Endodermal cell (in vitro differentiated cells): Measurements from ENCODE around the gene TUBB2A. TPM values are rescaled to one million over a fixed set of nuclear protein-coding genes. Genes with fewer than 3 reads are reported as not detected.
"Not testable (repeated sequence)": the region's sequence is repeated elsewhere in the genome, so short reads cannot be mapped to it uniquely, and the experiment has no call there.

Source experiments
- DNase-seq: peaks from one replicate; pipeline ENCODE4 v3.0.0-alpha.2; 2017
- H3K27ac ChIP-seq: 2 replicates; pipeline ENCODE4 v1.5.1; 2013; ENCODE audit warnings: mild to moderate bottlenecking, low read depth, low read length, moderate library complexity
- H3K27me3 ChIP-seq: 2 replicates; pipeline ENCODE4 v1.6.1; 2013; ENCODE audit warnings: mild to moderate bottlenecking, low read length, moderate library complexity; ENCODE audit not compliant: insufficient read depth, control insufficient read depth, poor library complexity, severe bottlenecking
- H3K36me3 ChIP-seq: 2 replicates; pipeline ENCODE4 v1.7.0; 2013; ENCODE audit warnings: mild to moderate bottlenecking, low read length, moderate library complexity; ENCODE audit not compliant: control insufficient read depth, insufficient read depth
- H3K4me1 ChIP-seq: one replicate; pipeline ENCODE4 v1.7.0; 2013; ENCODE audit warnings: low read length; ENCODE audit not compliant: control insufficient read depth, insufficient read depth
- H3K4me3 ChIP-seq: 2 replicates; pipeline ENCODE4 v1.5.1; 2013; ENCODE audit warnings: mild to moderate bottlenecking, low read length, moderate library complexity
- H3K9ac ChIP-seq: 2 replicates; pipeline ENCODE4 v1.6.1; 2013; ENCODE audit warnings: mild to moderate bottlenecking, low read length, moderate library complexity; ENCODE audit not compliant: poor library complexity, severe bottlenecking; ENCODE audit errors: extremely low read depth
- H3K9me3 ChIP-seq: 2 replicates; pipeline ENCODE4 v1.6.1; 2013; ENCODE audit warnings: mild to moderate bottlenecking, low read length, moderate library complexity; ENCODE audit not compliant: control insufficient read depth
- H3K27ac Mint-ChIP-seq: 2 replicates; pipeline ENCODE4 v1.8.0; 2020; ENCODE audit warnings: mixed read lengths
- H3K27me3 Mint-ChIP-seq: 2 replicates; pipeline ENCODE4 v1.8.0; 2021; ENCODE audit warnings: mild to moderate bottlenecking, mixed read lengths; ENCODE audit not compliant: insufficient read depth
- H3K36me3 Mint-ChIP-seq: 2 replicates; pipeline ENCODE4 v1.8.0; 2020; ENCODE audit warnings: low read depth, mixed read lengths
- H3K4me1 Mint-ChIP-seq: 2 replicates; pipeline ENCODE4 v1.8.0; 2020; ENCODE audit warnings: mixed read lengths
- H3K4me3 Mint-ChIP-seq: 2 replicates; pipeline ENCODE4 v1.8.0; 2020; ENCODE audit warnings: mild to moderate bottlenecking, moderate library complexity, mixed read lengths
- H3K9me3 Mint-ChIP-seq: 2 replicates; pipeline ENCODE4 v1.8.0; 2020; ENCODE audit warnings: mild to moderate bottlenecking, mixed read lengths
- CTCF ChIP-seq: fragments of 200-600 bp; sonication (generic); conservative IDR thresholded peaks from 2 replicates; pipeline ENCODE4 v1.5.0; 2021; ENCODE audit warnings: antibody characterized with exemption, mild to moderate bottlenecking
- WGBS, 2 experiments: methylation state at CpG; one replicate each; pipeline versions ENCODE4 v1.1.5 to v1.1.7; 2013; ENCODE audit warnings: missing lambda C conversion rate in 2 of 2, mixed read lengths in 1 of 2; ENCODE audit not compliant: insufficient coverage in 1 of 2, insufficient read length in 1 of 2; 5-methylcytosine and 5-hydroxymethylcytosine counted together
- total RNA-seq, 2 donors: library from RNA; stranded (reverse); fragmentation: NEBNext Ultra II Directional in 1 of 2; extraction: Animal tissue kit (Norgen Biotek cat#: 25700) in 1 of 2; gene quantifications; 2 replicates in 1 of 2; 3 replicates in 1 of 2; pipeline ENCODE4 v1.2.1, GENCODE V29; 2021

Gene TUBB2A
- total RNA-seq, 2 donors from 2014 or later: 262 to 297 TPM

DNA sequence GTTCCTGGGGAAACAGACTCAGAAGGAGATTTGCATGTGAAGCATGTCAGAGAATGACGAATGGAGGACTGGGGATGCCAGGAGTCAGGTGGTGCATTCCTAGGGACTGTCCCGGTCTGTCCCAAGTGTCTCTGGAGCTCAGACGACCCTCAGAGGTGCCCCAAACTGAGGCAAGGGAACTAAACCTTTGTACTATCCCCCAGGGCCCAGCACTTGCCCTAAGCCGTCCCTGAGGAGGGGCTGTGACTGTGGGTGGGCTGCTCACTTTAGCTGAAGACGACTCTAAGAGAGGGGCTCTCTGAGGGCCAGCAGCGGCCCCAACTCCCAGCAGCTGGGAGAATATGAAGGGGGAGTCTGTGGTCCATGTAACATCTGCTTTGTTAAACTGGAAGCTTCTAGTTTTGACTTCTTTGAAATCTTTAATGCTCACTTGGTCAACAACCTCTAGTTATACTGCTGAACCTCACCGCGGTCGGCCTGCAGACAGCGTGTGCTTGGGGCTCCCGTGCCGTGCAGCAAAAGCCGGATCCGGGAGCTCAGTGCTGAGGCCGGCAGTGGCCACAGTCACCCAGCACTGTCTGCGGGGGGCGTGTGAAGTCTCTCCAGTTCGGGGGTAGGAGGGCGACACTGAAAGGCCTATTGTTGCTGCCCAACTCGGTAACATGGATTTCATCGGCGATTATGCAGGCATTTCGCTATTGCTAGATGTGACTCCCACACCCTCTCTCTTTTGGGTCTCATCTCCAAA lies 35.9 kb upstream of the TUBB2A start:
- Histone ChIP-seq H3K27ac (peak overlapping the region; percentile 99), H3K9me3 (peaks cover 10% of the 10 kb centered on the region), H3K36me3 (no peaks in the 10 kb centered on the region), H3K9ac (no peak overlapping the region), H3K4me3 (no peak overlapping the region), H3K4me1 (peaks cover 4% of the 10 kb centered on the region), H3K27me3 (no peaks in the 10 kb centered on the region)
- H3K4me3 Mint-ChIP-seq: no peak overlapping the region
- WGBS, 2 experiments: 57 to 77% methylated on average over 10 to 23 of the region's 23 CpGs
- peaks cover 8% of the 10 kb centered on the region for H3K4me1 Mint-ChIP-seq
- peaks cover 10% of the 10 kb centered on the region for H3K9me3 Mint-ChIP-seq
- peak; percentile 65 for DNase-seq
- no peak for TF ChIP-seq CTCF
- H3K27ac Mint-ChIP-seq: peak overlapping the region; percentile 64
- H3K36me3 Mint-ChIP-seq: peaks cover 2% of the 10 kb centered on the region
- no peaks in the 10 kb centered on the region for H3K27me3 Mint-ChIP-seq

GRCh38 chr6:3190779-3191178 lies 33.4 kb upstream of the TUBB2A start:
- peaks cover 8% of the 10 kb centered on the region for H3K4me1 Mint-ChIP-seq
- no peaks in the 10 kb centered on the region for H3K36me3 ChIP-seq
- H3K9me3 Mint-ChIP-seq: peaks cover 13% of the 10 kb centered on the region
- no peak for TF ChIP-seq CTCF
- no peaks in the 10 kb centered on the region for H3K27me3 Mint-ChIP-seq
- no peak overlapping the region for H3K4me3 Mint-ChIP-seq
- whole genome bisulfite sequencing, 2 experiments: 91 to 95% methylated on average over 5 of the region's 5 CpGs
- H3K4me3 ChIP-seq: no peak overlapping the region
- peaks cover 10% of the 10 kb centered on the region for H3K9me3 ChIP-seq
- H3K27ac ChIP-seq: no peak overlapping the region
- H3K9ac ChIP-seq: no peak overlapping the region
- DNase-seq: no peak
- H3K27ac Mint-ChIP-seq: no peak overlapping the region
- peaks cover 2% of the 10 kb centered on the region for H3K36me3 Mint-ChIP-seq
- H3K27me3 ChIP-seq: no peaks in the 10 kb centered on the region
- H3K4me1 ChIP-seq: peaks cover 4% of the 10 kb centered on the region

- no peak overlapping the region for H3K27ac ChIP-seq
- H3K4me1 ChIP-seq: no peaks in the 10 kb centered on the region
- no peaks in the 10 kb centered on the region for H3K36me3 ChIP-seq
- TF ChIP-seq CTCF: no peak
- Mint-ChIP-seq H3K4me1 (peaks cover 8% of the 10 kb centered on the region), H3K36me3 (peaks cover 2% of the 10 kb centered on the region), H3K4me3 (no peak overlapping the region), H3K27me3 (no peaks in the 10 kb centered on the region), H3K27ac (no peak overlapping the region), H3K9me3 (peaks cover 13% of the 10 kb centered on the region)
- H3K27me3 ChIP-seq: no peaks in the 10 kb centered on the region
- DNase-seq: no peak
- no peak overlapping the region for H3K4me3 ChIP-seq
- no peak overlapping the region for H3K9ac ChIP-seq
- WGBS, 2 experiments: 72 to 87% methylated on average over 2 to 4 of the region's 4 CpGs
- peaks cover 10% of the 10 kb centered on the region for H3K9me3 ChIP-seq
Measured at GRCh38 chr6:3190056-3190455, 32.7 kb upstream of the TUBB2A start.

- 94 to 95% methylated on average over 10 of the region's 10 CpGs for WGBS, 2 experiments
- DNase-seq, H3K27ac ChIP-seq: not testable (repeated sequence)
Measured at GRCh38 chr6:3189192-3189591, 31.8 kb upstream of the TUBB2A start.

More at GRCh38 chr6:3189192-3189591, 31.8 kb upstream of the TUBB2A start:
- H3K36me3 Mint-ChIP-seq, H3K4me1 ChIP-seq, H3K27ac Mint-ChIP-seq, H3K9ac ChIP-seq, H3K4me3 ChIP-seq, H3K4me3 Mint-ChIP-seq, H3K36me3 ChIP-seq, H3K27me3 ChIP-seq, H3K4me1 Mint-ChIP-seq, H3K27me3 Mint-ChIP-seq: not testable (repeated sequence)
- peaks cover 16% of the 10 kb centered on the region for H3K9me3 Mint-ChIP-seq
- peaks cover 13% of the 10 kb centered on the region for H3K9me3 ChIP-seq
